ENCODE data around the gene REEP1.

Gene REEP1

DNA sequence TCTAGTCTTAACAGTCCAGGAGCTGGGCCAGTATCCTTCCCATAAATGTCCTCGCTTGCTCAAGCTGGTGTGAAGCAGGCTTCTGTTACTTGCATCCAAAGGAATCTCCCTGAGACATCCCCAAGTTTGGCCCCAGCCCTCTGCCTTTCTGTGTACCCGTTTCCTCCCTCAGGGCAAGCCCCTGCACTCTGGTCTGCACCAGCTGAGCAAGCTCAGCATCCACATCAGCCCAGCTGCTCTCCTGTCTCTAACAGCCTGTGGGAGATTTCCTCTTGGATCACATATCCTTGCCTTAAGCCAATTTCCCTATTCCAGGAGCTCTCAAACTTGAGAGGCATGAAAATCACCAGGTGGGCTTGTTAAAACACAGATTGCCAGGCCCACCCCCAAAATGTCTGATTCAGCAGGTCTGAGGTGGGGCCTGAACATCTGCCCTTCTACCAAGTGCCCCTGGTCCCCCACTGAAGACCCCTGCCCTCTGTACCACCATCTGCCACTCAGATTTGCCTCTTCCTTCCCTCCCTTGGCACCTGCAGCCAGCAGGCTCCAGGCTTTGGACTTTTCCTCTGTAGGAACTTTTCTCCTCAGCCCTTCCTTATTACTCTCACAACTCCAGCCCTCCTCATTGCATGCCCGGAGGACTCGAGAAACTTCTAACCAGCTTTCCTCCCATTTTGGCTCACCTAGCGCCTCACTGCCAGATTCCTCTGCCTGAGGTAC lies 32.1 kb downstream of the REEP1 start:
- DNase-seq = peak; percentile 28

GRCh38 chr2:86304416-86304815 lies 33.0 kb downstream of the REEP1 start:
- DNase-seq = no peak

- DNase-seq = peak; percentile 79
Measured at GRCh38 chr2:86302320-86302719, 35.1 kb downstream of the REEP1 start.

DNA sequence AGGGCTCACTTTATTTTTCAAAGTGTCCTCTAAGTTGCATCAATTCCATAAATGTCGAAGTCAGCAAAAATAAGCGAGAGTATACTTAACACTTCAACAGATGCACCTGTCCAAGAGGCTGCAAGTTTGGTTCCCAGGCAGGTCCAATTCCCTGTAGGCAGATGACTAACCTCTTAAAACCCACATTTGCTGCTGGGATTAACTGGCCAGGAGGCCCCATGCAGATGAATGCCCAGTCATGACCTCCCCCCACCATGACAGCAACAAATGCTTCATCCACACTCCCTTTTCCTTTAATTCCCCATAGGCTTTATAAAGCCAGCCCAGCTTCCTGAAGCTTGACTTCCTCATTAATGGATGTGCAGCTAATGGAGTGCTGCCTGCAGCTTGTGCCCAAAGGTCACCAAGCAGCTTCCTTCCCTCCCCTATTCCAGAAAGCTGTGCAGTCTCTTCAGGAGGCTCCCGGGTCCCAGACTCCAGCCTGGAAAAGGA lies 35.7 kb downstream of the REEP1 start:
- no peak for DNase-seq

DNA sequence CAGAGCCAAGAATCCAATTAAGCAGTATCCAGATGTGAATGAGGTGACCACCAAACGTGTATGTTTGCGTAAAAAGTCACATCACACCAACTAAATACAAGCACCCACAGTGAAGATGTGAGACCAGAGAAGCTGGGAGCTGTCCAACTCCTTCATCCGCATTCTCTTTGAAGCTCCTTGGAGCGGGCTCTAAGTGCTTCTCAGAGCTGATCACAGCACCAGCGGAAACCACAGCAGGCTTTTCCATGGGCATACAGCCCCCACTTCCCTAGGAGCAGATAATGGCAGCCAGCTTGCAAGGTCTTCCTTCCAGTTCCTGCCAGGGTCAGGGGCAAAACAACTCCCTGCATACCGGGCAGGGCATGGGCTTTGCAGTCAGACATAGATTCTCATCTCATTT lies 36.4 kb downstream of the REEP1 start:
- no peak for DNase-seq

DNA sequence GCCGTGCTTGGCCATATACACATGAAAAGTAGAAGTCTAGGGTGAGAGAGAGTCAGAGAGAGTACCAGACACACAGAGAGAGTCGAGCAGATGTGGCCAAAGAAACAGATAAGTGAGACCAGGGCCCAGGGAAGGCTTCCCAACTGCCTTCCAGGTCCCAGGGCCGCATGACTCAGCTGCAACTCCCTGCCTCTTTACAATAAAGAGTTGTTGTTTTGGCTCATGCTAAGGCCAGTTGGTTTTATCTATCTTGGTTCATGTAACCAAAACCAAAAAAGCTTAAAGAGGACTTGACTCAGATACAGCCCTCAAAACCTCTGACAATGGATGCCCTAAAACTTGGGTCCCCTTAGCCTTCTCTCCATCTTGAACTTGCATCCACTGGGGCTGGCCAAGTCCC lies 36.9 kb downstream of the REEP1 start:
- DNase-seq = no peak

DNA sequence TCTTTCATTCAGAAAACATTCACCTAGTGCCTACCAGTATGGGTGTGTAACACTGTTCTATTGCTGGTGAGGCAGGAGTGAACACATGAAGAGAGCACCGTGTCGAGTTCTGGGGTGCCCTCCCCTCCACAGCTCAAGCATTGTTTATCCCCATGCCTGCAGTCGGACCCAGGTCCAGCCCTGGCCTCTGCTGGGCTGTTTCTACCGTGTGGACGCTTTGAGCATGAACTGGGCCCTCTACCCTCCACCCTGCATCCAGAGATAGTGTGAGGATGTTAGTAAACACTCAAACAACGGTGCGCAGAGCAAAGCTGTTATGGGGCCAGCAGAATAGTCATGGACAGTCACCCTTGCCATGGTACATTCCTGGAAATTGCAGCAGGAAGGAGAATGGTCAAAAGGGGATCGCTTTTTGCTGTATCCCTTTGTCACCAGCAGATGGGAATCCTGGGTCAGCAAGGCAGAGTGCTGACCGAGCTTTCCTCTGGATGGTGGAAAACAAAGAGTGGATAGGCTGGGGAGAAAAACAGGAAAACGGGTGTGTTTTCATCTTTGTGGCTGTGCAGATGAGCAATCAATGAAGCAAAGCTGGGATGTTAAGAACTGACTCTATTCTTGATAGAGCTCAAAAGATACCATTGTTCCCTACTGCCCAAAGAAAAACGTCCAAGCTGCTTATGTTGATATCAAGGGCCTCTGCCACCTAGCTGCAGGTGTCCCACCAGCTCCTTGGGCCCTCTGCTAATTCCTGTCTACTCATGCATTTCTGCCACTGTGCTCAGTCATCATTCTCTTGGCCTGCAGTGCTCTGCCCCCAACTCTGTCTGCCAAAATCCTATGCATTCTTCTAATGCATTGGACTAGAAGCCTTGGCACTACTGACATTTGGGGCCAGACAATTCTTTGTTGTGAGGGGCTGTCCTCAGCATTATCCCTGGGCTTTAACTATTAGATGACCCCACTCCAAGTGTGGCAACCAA lies 38.7 kb downstream of the REEP1 start:
- DNase-seq = no peak

DNA sequence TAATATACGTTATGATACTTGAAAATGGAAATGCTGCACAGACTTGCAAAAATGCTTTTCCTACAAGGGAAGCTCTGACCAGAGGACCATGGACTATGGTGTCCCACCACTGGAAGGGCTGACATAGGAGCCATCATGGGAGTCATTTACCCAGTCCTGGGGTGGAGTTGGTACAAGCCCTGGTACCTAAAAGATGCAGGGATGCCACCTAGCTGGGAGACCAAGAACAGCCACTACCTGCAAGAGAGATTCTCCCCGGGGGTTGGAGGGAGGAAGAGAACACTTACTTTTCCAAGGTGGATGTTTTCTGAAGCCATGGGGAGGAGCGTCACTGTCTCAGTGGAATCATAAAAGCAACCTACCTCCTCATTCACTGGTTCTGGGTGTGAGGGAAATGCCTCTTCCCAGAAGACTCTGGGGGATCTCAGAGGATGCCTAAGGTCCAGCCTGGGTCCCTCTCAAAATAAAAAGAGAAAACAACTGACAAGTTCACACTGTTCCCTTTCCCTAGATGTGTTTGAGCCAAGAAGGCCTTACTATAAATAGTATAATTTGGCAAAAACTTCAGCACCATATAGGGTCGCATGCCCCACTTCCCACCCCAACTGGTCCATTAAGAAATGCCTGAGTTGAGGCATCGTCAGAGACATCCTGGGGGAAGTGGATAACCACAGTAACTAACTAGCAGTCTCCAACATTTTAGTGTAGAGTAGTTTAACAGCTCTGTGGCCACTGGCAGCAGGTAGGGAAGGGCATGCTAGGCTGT lies 39.9 kb downstream of the REEP1 start:
- no peak for DNase-seq

DNA sequence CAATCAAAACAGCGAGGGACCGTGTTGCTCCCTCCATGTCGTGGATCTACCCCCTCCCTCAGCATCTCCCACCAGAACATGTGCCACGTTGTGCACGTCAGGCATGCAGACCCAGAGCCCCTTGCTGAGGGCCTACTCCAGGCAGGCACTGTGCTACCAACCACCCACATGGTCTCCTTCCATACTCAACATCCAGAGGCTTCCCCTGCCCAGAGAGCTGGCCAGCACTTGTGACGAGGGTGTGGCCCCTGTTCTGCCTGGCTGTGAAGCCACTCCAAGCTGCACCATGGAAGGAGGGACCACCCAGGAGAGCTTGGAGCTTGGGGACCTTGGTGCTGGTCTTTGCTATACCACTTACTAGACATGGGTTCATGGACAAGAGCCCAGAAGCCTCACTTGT lies 40.5 kb downstream of the REEP1 start:
- DNase-seq = no peak

GRCh38 chr2:86295066-86295465 lies 42.4 kb downstream of the REEP1 start:
- no peak for DNase-seq

DNA sequence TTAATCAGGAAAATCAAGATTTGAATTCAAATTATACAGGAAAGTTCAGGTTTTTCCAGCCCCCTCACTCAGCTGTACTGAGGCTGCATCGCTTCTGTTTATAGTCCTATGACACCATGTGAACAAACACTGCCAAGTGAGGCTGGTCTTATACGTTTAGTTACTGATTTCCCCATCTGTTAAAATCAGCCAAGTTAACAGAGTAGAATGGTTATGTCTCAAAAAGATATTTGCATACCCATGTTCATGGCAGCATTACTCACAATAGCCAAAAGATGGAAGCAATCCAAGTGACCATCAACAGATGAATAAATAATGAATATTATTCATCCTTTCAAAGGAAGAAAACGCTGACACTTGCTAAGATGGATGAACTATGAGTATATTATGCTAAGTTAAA lies 43.8 kb downstream of the REEP1 start:
- DNase-seq = peak; percentile 62

DNA sequence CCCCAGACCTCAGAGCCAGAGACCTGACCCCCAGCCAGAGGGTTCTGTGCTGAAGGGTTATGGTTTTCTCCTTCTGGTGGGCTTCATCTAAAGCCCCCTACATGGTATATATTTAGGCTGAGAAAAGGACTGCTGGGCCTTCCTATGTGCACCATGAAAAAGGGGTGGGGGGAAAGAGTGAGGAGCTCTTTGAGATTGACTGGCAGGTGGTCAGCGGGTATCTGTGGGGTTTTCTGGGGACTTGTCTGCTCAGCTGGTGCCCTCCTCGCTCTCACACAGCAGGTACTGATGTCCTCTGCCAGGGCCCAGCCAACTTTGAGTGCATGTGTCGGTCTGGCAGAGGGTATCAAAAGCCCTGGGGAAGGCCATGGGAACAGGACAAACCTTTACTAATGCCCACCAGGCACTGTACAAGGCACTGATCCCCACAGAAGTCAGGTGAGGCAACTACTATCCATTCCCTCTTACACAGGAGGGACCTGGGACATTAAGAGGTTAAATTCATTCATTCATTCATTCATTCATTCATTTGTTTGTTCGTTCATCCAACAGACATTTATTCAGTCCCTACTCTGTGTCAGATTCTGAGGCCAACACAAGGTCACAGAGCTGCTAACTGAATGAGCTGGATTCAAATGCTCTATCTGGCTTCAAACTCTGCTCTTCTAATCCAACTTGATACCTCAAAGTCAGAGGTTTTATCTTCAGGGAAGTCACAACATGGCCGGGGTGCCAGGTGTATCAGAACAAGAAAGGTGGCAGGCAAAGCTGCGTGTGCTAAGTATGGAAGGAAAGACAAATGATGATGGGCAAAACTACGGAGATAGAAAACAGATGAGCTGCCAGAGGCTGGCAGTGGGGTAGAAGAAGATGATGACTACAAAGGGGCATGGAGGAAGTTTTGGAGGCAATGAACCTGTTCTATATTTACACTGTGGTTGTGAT lies 44.6 kb downstream of the REEP1 start:
- no peak for DNase-seq

- no peak for DNase-seq
Measured at GRCh38 chr2:86291328-86291662, 46.1 kb downstream of the REEP1 start.

GRCh38 chr2:86290596-86291327 lies 46.7 kb downstream of the REEP1 start:
- DNase-seq = no peak

DNA sequence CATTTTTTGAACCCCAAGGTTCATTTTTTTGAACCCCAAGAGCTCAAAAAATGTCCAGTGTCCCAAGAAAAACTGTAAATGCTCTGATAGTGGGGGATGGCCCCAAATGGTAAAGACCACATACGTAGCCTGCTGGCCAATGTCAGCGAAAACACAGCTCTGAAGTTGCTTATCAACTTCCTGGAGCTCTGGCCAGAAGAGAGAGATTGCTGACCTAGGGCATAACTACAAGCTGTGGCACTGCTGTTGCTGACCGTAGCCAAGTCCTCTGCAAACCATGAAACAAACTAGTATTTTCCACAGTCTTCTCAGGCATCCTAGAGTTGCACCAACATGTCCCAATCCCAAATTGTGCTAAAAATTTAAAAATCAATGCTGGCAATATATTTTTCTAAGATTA lies 50.9 kb downstream of the REEP1 start:
- no peak for DNase-seq

DNA sequence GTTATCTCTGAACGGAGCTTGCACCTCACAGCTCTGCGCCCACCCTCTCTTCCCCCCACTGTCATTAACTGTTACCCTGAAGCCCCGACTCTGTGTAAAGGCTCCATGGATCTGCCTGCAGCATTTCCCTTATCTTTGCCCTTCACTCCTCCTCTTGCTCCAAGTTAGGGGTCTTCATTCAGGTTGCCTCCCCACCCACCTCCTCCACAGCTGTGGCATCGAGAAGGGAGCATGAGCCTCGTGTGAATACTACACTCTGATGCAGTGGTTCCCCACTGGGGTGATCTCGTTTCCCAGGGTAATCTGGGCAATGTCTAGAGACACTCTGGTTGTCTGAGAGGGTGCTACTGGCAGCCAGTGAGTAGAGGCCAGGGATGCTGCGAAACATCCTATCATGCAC lies 51.4 kb downstream of the REEP1 start:
- DNase-seq = no peak

DNA sequence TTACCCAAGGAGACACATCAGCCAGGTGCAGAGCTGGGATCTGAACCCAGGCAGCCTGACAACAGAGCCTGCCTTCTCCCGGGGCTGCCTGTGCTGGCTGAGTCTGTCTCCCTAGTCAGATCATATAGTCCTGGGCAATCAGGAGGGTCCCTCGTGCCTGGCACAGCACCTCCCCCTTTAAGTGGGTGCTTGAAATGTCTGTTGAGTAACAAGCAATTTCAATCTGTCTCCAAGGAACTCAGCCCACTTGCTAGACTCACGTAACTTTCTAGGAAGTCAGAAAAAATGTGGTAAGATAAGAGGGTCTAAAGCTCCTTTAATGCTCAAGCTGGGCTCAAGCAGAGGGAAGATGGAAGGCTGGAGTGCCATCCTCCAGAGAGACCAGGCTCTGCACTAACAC lies 51.9 kb downstream of the REEP1 start:
- no peak for DNase-seq

GRCh38 chr2:86284987-86285386 lies 52.4 kb downstream of the REEP1 start:
- no peak for DNase-seq

DNA sequence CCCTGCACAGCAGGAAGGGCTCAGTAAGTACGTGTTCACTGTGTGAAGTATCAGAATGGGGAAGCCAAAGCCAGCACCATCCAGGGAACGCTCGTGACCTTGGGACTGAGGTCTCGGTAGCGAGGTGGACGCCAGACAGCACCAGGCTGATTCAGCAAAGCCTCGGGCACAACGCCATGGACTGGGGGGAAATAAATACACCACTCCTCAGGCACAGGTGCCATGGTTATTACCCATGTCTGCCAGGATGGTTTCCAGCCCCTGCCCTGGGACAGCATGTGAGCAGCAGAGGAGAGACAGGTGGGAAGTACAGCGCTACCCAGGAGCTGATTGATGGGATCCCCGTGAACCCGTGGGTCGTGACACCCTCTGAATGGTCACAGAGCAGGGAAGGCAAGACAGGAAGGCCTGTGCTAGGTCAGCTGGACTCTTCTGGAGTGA lies 53.0 kb downstream of the REEP1 start:
- DNase-seq = no peak

GRCh38 chr2:86283411-86284030 lies 53.9 kb downstream of the REEP1 start:
- DNase-seq = no peak
